Smooth muscle cell of the coronary artery (primary cell): Measurements from ENCODE around the gene TBCEL. TPM values are rescaled to one million over a fixed set of nuclear protein-coding genes. Genes with fewer than 3 reads are reported as not detected.

Experiments
- total RNA-seq: library from RNA; depleted of rRNA; stranded (reverse); fragments of >200 nt; gene quantifications from 2 replicates; pipeline ENCODE4 v1.2.3, GENCODE V29; 2014; ENCODE audit warnings: low replicate concordance

The TBCEL gene
- total RNA-seq, result 14.4 and 14.5 TPM in 2 replicates

GRCh38 chr11:121023848-121024751, at the start of gene TBCEL:
TSS of gene TBCEL (plus strand) at chr11:121024102. CDS start at chr11:121045691, 21,589 bp downstream.

GRCh38 chr11:121100943-121101342, 77.0 kb downstream of the TBCEL start, which contains the start of gene TECTA:
TSS of gene TECTA (plus strand) at chr11:121101243. CDS start at chr11:121102666, 1,423 bp downstream.

Other genes with a start within 250 kb of the TBCEL start
- 0.35 and 0.38 TPM in 2 replicates for gene TECTA, start 77.1 kb downstream of the TBCEL start, total RNA-seq